Left ventricle myocardium inferior (tissue), 1 donor: ENCODE results near the gene CCDC50. TPM values are rescaled to one million over a fixed set of nuclear protein-coding genes. Genes with fewer than 3 reads are reported as not detected.

Source experiments
- DNase-seq: peaks from one replicate; pipeline ENCODE4 v3.0.0-alpha.2; 2020
- H3K27ac ChIP-seq: fragments of 200-600 bp; replicated peaks from 2 replicates; pipeline ENCODE4 v1.8.0; 2021
- H3K27me3 ChIP-seq: fragments of 200-600 bp; 2 replicates; pipeline ENCODE4 v1.8.0; 2021; ENCODE audit warnings: low read depth
- H3K36me3 ChIP-seq: fragments of 200-600 bp; 2 replicates; pipeline ENCODE4 v1.8.0; 2021
- H3K4me1 ChIP-seq: fragments of 200-600 bp; 2 replicates; pipeline ENCODE4 v1.8.0; 2021
- H3K4me3 ChIP-seq: fragments of 200-600 bp; 2 replicates; pipeline ENCODE4 v1.8.0; 2021; ENCODE audit warnings: mild to moderate bottlenecking, moderate library complexity
- H3K9me3 ChIP-seq: fragments of 200-600 bp; replicated peaks from 2 replicates; pipeline ENCODE4 v1.8.0; 2021
- intact Hi-C: fragments of 100-400 bp; cut with micrococcal nuclease; formaldehyde crosslinking; loops from one replicate; pipeline ENCODE4 v1.11.0; 2022
- total RNA-seq: library from RNA; stranded (reverse); fragmentation: NEBNext Ultra II Directional; extraction: Animal tissue kit (Norgen Biotek cat#: 25700); gene quantifications from one replicate; pipeline ENCODE4 v1.2.1, GENCODE V29; 2021
- TF ChIP-seq, protein P1 (sequence below): fragments of 200-600 bp; IDR thresholded peaks from 2 replicates; pipeline ENCODE4 v1.8.0; 2021; ENCODE audit warnings: antibody characterized with exemption, mild to moderate bottlenecking, borderline replicate concordance
- donor health status: DM: no; HTN: yes; CAD: no; lungs with severe emphysema.

CCDC50 gene
- total RNA-seq, 1 donor from 2014 or later = 52.1 TPM

DNA sequence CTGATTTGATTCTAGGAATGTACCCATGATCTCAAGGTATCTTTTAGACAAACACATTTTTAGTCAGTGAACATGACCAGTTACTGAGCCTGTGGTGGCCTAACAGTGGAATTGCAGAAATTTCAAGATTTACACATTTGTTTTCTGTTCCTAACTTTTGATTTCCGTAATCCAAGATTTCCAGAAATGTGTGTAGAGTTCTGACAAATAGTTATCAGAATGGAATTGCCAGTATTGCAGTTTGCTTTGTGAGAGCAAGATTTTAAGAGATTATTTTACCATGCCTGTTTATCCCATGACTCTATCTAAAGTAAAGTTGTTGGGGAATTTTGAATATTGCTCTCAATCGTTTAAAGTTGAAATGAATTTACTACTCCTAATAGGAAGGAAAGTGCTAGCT lies 12.8 kb downstream of the CCDC50 start:
- TF ChIP-seq, protein P1, sequence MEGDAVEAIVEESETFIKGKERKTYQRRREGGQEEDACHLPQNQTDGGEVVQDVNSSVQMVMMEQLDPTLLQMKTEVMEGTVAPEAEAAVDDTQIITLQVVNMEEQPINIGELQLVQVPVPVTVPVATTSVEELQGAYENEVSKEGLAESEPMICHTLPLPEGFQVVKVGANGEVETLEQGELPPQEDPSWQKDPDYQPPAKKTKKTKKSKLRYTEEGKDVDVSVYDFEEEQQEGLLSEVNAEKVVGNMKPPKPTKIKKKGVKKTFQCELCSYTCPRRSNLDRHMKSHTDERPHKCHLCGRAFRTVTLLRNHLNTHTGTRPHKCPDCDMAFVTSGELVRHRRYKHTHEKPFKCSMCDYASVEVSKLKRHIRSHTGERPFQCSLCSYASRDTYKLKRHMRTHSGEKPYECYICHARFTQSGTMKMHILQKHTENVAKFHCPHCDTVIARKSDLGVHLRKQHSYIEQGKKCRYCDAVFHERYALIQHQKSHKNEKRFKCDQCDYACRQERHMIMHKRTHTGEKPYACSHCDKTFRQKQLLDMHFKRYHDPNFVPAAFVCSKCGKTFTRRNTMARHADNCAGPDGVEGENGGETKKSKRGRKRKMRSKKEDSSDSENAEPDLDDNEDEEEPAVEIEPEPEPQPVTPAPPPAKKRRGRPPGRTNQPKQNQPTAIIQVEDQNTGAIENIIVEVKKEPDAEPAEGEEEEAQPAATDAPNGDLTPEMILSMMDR = no peak
- H3K4me3 ChIP-seq = no peak overlapping the region
- no peak for DNase-seq
- no peaks in the 10 kb centered on the region for H3K9me3 ChIP-seq
- H3K27me3 ChIP-seq = no peaks in the 10 kb centered on the region
- H3K27ac ChIP-seq = no peak overlapping the region
- intact Hi-C loops = no loop called here
- H3K36me3 ChIP-seq = no peaks in the 10 kb centered on the region
- H3K4me1 ChIP-seq = peaks cover 100% of the 10 kb centered on the region

DNA sequence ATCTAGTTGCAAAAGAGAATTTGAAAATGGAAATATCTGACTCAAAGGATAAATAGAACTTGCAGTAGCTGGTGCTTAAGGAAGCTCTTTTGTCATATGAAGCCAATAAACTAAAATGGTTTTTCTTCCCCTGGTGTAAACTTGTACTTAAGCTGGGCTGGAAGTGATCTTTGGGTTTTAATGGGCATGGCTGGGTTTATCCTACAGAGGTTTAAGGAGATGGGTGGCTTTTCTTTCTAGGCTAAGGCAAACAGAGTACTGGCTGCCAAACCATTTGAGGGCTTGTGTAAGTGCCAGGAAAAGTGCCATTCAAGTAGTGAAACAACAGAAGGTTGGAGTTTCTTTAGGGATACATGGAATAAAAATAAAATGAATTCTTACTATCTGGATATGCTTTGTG lies 13.2 kb downstream of the CCDC50 start:
- Histone ChIP-seq H3K4me3 (no peak overlapping the region), H3K36me3 (no peaks in the 10 kb centered on the region), H3K27me3 (no peaks in the 10 kb centered on the region), H3K9me3 (no peaks in the 10 kb centered on the region), H3K27ac (no peak overlapping the region), H3K4me1 (peaks cover 96% of the 10 kb centered on the region)
- TF ChIP-seq, protein P1 = no peak
- no peak for DNase-seq
- intact Hi-C loops = no loop called here

DNA sequence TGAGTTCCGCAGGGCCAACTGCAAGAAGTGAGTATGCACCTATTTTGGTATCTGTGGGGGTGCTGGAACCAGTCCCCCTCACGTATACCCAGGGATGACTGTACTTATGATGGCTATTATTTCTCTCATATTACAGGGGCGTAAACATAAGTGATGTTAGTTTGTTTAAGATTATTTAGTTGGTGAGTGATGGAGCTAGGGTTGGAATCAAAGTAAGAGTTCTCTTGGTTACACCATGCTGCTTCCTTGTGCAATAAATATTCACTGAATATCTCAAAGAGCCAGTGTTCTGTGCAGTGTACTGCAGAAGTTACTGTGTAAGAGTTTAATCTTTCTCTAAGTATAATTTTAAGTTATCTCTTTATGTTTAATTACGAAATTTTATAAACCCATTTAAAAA lies 13.9 kb downstream of the CCDC50 start:
- no peak for DNase-seq
- Histone ChIP-seq H3K9me3 (no peaks in the 10 kb centered on the region), H3K27me3 (no peaks in the 10 kb centered on the region), H3K36me3 (no peaks in the 10 kb centered on the region), H3K4me3 (no peak overlapping the region), H3K27ac (no peak overlapping the region), H3K4me1 (peaks cover 89% of the 10 kb centered on the region)
- intact Hi-C loops = no loop called here
- TF ChIP-seq, protein P1 = no peak

DNA sequence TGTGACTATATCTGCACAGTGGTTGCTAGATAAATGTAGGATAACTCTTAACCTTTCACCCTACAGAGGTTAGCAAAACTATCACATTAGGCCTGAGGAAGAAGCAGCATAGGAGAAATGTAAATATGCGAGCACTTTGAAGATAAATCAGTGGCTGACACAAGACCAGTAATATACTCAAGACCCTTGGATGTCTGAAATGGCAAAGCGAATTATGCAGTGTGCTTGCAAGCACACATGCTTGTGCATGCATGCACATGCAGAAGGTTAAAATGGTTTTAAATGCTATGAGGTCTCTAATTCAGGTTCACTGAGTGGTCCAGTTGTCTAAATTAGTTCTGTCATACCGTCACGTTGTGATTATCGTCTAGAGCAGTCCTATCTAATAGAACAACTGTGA lies 14.7 kb downstream of the CCDC50 start:
- no peak for DNase-seq
- intact Hi-C loops = no loop called here

DNA sequence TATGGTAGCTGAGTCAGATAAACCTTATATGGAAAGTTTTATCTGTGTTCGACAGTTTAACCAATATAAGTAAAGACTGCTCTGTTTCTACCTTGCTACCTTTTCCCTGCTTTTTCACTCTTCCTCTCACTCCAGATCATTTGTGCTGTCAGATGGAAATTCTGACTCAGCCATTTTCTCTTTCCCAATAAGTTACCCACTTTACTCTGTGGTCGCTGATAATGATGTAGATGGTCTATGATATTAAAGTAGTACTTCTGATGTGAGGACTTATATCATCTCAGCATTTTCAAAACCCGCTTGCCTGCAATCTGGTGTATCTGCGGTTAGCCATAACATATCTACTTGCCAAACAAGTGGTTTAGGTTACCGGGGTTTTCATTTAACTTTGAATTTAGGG lies 16.1 kb downstream of the CCDC50 start:
- Histone ChIP-seq H3K27me3 (no peaks in the 10 kb centered on the region), H3K36me3 (no peaks in the 10 kb centered on the region), H3K9me3 (no peaks in the 10 kb centered on the region), H3K4me1 (peaks cover 78% of the 10 kb centered on the region), H3K27ac (no peak overlapping the region), H3K4me3 (no peak overlapping the region)
- TF ChIP-seq, protein P1 = no peak
- intact Hi-C loops = no loop called here
- no peak for DNase-seq

More for the DNA sequence above, 14.7 kb downstream of the CCDC50 start:
- Histone ChIP-seq H3K36me3 (no peaks in the 10 kb centered on the region), H3K27me3 (no peaks in the 10 kb centered on the region), H3K4me1 (peaks cover 81% of the 10 kb centered on the region), H3K9me3 (no peaks in the 10 kb centered on the region), H3K4me3 (no peak overlapping the region), H3K27ac (no peak overlapping the region)
- TF ChIP-seq, protein P1 = no peak

DNA sequence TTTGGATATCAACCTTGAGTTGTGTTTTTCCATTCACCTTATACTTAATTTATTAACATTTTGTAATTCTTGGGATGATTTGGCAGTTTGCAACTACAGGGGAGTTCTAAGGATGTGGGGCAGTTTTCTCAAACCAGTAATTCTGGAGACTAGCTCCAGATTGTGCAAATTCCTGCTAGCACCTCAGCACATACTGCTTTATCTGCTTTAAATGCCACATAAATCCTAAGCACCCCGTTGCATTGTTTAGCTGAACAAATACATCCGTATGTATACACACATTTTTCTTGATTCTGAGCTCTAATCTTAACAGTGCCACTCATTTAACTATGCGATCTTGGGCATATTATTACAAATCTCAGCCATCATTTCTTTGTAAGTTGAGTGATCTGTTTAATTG lies 18.0 kb downstream of the CCDC50 start:
- DNase-seq = no peak
- H3K9me3 ChIP-seq = no peaks in the 10 kb centered on the region
- no peaks in the 10 kb centered on the region for H3K27me3 ChIP-seq
- intact Hi-C loops = no loop called here
- TF ChIP-seq, protein P1 = no peak
- H3K4me1 ChIP-seq = peaks cover 78% of the 10 kb centered on the region
- H3K4me3 ChIP-seq = no peak overlapping the region
- H3K27ac ChIP-seq = no peak overlapping the region
- no peaks in the 10 kb centered on the region for H3K36me3 ChIP-seq
